ENCODE data around the gene MAVS.

MAVS gene

GRCh38 chr20:3802524-3803239 lies 44.0 kb upstream of the MAVS start:
- Histone ChIP-seq H4K20me1 (ENCODE audit: control insufficient read depth, insufficient read depth, low read depth, low read length) (no peaks in the 10 kb centered on the region), H3K4me2 (ENCODE audit: low read length) (no peak overlapping the region), H3K79me2 (ENCODE audit: control insufficient read depth, low read length) (peaks cover 13% of the 10 kb centered on the region), H3K4me1 (ENCODE audit: control insufficient read depth, low read length) (peaks cover 37% of the 10 kb centered on the region), H3K27me3 (ENCODE audit: control insufficient read depth, low read length) (no peaks in the 10 kb centered on the region), H3F3A (ENCODE audit: control insufficient read depth, insufficient read depth) (peaks cover 11% of the 10 kb centered on the region; the same call in 1 of the 2 replicates), H3K4me3 (ENCODE audit: low read length) (no peak overlapping the region), H3K36me3 (ENCODE audit: control insufficient read depth, low read length) (peaks cover 71% of the 10 kb centered on the region), H3K9me2 (replicated peaks; ENCODE audit: control insufficient read depth, low read length) (no peaks in the 10 kb centered on the region), H3K9me3 (ENCODE audit: control insufficient read depth, insufficient read depth, low read length) (no peaks in the 10 kb centered on the region), H3K27ac (ENCODE audit: low read depth, low read length) (no peak overlapping the region)
- TF ChIP-seq EZH2phosphoT487 (IDR thresholded peaks at IDR 0.05; ENCODE audit: borderline replicate concordance, low read length) (no peak), CTCF (IDR thresholded peaks at IDR 0.05; ENCODE audit: low read depth, low read length, poor library complexity, severe bottlenecking) (no peak)

- no peak overlapping the region for H3K4me3 ChIP-seq (ENCODE audit: low read length)
- peaks cover 9% of the 10 kb centered on the region; the same call in 1 of the 2 replicates for H3F3A ChIP-seq (ENCODE audit: control insufficient read depth, insufficient read depth)
- H4K20me1 ChIP-seq (ENCODE audit: control insufficient read depth, insufficient read depth, low read depth, low read length) = no peaks in the 10 kb centered on the region
- H3K27me3 ChIP-seq (ENCODE audit: control insufficient read depth, low read length) = no peaks in the 10 kb centered on the region
- H3K79me2 ChIP-seq (ENCODE audit: control insufficient read depth, low read length) = peaks cover 7% of the 10 kb centered on the region
- peaks cover 31% of the 10 kb centered on the region for H3K4me1 ChIP-seq (ENCODE audit: control insufficient read depth, low read length)
- TF ChIP-seq CTCF (IDR thresholded peaks at IDR 0.05; ENCODE audit: low read depth, low read length, poor library complexity, severe bottlenecking) = no peak
- TF ChIP-seq EZH2phosphoT487 (IDR thresholded peaks at IDR 0.05; ENCODE audit: borderline replicate concordance, low read length) = no peak
- H3K36me3 ChIP-seq (ENCODE audit: control insufficient read depth, low read length) = peaks cover 70% of the 10 kb centered on the region
- H3K9me3 ChIP-seq (ENCODE audit: control insufficient read depth, insufficient read depth, low read length) = no peaks in the 10 kb centered on the region
- H3K4me2 ChIP-seq (ENCODE audit: low read length) = no peak overlapping the region
- H3K27ac ChIP-seq (ENCODE audit: low read depth, low read length) = no peak overlapping the region
- no peaks in the 10 kb centered on the region for H3K9me2 ChIP-seq (replicated peaks; ENCODE audit: control insufficient read depth, low read length)
Measured at GRCh38 chr20:3803289-3803688, 43.3 kb upstream of the MAVS start.

GRCh38 chr20:3803854-3804253 lies 42.8 kb upstream of the MAVS start:
- no peak overlapping the region for H3K4me2 ChIP-seq (ENCODE audit: low read length)
- peaks cover 25% of the 10 kb centered on the region for H3K4me1 ChIP-seq (ENCODE audit: control insufficient read depth, low read length)
- H3K36me3 ChIP-seq (ENCODE audit: control insufficient read depth, low read length) = peaks cover 64% of the 10 kb centered on the region
- no peaks in the 10 kb centered on the region for H3K9me3 ChIP-seq (ENCODE audit: control insufficient read depth, insufficient read depth, low read length)
- H3F3A ChIP-seq (ENCODE audit: control insufficient read depth, insufficient read depth) = peaks cover 3% of the 10 kb centered on the region; the same call in 1 of the 2 replicates
- no peak overlapping the region for H3K27ac ChIP-seq (ENCODE audit: low read depth, low read length)
- H3K4me3 ChIP-seq (ENCODE audit: low read length) = no peak overlapping the region
- H4K20me1 ChIP-seq (ENCODE audit: control insufficient read depth, insufficient read depth, low read depth, low read length) = no peaks in the 10 kb centered on the region
- TF ChIP-seq EZH2phosphoT487 (IDR thresholded peaks at IDR 0.05; ENCODE audit: borderline replicate concordance, low read length) = no peak
- TF ChIP-seq CTCF (IDR thresholded peaks at IDR 0.05; ENCODE audit: low read depth, low read length, poor library complexity, severe bottlenecking) = no peak
- H3K79me2 ChIP-seq (ENCODE audit: control insufficient read depth, low read length) = peaks cover 2% of the 10 kb centered on the region
- H3K27me3 ChIP-seq (ENCODE audit: control insufficient read depth, low read length) = no peaks in the 10 kb centered on the region
- H3K9me2 ChIP-seq (replicated peaks; ENCODE audit: control insufficient read depth, low read length) = no peaks in the 10 kb centered on the region
